ENCODE results near the gene GPR148.

GPR148 gene

DNA sequence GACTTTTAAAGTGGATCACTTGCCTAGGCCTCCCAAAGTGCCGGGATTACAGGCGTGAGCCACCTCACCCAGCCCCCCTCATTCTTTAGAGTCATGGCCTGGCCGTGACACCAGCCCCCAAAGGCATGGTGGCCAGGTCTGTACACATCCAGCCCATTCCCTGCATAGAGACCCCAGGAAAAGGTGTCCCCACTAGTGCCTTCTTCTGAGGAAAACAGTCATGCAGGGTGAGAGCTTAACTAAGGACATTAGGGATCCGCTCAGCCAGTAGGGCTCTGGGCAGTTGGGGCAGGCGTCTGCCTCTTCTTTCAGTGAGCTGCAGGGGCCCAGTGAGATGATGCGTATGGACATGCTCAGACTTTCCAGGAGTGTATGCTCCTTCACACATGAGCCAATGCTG lies 20.8 kb downstream of the GPR148 start:
- no peak for DNase-seq

DNA sequence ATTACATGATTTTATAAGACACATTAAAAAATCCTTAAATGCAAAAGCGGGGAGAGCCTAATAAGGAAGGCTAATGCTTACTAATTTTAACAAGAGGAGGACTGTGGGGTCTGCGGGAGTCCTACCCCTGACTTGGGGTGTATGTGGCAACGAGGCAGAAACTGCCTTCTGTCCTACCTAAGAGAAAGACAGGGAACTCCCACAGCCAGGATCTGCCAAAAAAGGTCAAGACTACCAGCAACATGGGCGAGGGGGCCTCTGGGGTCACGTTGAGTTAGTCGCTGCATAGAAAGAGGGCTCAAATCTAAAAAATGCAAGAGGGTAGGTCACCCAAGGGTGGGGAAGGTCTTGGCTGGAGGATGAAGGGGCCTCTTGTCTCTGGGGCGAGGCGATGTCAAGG lies 25.9 kb downstream of the GPR148 start:
- DNase-seq, result no peak

DNA sequence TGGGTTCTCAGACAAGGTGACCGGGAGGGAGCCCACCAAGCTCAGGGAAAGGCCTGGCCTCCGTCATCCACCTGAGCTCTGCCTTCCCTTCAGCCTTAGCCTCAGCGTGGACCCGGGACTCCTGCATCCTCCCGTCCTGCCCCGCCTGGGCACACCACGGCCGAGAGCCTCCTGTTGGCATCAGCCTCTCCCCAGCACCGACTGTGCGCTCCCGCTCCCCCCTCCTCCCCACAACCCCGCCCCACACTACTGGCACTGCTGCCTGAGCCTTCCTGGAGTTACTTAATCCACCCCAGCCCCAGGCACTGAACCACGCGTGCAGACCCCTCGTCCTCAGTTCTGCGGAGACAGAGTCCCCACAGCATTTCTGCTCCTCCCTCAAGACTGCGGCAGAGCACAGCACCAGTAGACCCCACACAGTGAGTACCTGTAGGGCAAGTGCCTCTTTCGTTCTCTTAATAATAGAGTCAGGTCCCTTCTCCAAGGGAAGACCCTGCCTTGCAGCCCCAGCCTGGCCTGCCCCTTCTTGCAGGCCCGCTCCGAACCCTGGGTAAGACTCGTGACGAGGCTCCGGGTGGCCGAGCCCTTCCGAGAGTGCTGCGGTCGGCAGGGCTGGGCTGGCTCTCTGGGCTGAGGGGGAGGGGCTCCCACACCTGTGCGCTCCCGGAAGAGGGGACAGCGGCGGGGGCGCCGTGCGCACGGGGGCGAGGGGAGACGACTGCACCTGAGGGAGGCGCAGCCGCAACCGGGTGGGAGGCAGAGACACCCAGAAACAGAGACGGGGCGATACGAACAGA lies 26.6 kb downstream of the GPR148 start, which contains the start of gene AMER3:
Gene AMER3, plus strand, starts transcription at position 285 of the 797 bp plus-strand sequence. CDS start 6,533 bp downstream, outside the sequence.
- DNase-seq, result peak; percentile 75

DNA sequence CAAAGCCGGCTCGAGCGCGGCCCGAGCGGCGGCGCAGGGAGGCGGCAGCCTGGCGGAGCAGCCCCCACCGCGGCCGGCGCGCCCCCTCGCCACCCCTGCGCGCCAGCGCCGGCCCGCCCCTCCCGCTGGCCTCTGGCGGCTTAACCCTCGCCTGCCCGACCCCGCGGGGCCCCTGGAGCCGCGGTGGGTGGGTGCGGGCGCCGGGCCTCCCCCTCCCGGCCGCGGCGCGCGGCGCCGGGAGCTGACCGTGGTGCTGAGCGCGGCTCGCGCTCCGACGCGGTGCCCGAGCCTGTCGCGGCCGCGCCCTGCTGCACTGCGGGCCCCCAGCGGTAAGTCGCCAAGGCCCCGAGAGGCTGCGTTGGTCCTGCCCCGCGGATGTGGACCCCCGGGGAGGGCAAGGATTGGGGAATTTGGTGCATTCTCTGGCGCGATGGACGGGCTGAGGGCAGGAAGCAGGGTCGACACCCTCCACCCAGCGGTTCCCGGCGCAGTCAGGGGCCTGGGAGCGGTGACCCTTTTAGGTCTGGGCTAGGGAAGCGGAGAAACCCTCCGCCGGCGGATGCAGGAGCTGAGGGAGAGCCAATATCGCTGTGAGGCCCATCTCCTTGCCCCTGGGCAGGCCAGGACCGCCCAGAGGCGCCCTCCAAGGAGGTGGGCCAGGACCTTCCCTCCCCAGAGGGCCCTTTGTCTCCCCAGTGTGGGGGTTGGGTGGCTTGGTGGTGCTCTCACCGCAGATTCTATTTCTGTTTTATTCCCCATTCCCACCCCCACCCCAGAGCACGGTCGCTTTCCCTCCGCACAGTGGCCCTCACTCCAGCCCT lies 27.4 kb downstream of the GPR148 start:
- DNase-seq, result no peak

DNA sequence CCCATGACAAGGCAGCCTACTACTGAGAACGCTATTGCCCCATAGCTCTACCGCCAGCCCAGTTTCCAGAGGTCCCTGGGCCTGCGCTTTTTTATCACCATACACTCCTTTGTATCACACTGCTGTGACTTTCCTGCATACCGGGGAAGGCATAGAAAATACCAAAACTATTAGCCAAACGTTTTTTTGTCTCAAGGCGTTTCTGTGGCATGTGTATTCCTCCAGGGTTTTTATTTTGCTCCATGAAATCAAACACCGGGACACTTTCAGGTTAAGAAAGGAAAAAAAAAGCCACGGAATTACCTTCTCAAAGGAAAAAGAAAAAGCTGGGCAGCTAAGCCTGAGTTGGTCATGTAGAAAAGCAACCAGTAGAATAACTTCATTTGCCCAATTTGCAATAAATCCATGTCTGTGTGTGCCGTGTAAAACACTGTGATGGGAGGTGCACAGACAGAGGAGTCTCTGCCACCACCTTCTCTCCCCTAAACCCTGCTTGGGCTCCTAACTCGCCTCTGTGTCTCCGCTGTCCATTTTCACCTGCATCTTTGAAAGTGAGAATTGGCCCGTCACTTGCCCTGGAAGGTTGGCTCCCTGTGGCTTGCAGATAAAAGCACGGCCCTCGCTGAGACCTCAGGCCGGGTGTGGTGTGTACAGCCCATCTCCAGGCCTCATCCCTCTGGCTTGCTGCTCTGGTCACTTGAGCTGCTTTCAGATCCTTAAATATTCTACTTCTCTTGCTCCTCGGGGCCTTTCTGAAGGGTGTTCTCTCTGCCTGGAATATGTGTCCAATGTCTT lies 28.2 kb downstream of the GPR148 start:
- DNase-seq, result peak; percentile 22

DNA sequence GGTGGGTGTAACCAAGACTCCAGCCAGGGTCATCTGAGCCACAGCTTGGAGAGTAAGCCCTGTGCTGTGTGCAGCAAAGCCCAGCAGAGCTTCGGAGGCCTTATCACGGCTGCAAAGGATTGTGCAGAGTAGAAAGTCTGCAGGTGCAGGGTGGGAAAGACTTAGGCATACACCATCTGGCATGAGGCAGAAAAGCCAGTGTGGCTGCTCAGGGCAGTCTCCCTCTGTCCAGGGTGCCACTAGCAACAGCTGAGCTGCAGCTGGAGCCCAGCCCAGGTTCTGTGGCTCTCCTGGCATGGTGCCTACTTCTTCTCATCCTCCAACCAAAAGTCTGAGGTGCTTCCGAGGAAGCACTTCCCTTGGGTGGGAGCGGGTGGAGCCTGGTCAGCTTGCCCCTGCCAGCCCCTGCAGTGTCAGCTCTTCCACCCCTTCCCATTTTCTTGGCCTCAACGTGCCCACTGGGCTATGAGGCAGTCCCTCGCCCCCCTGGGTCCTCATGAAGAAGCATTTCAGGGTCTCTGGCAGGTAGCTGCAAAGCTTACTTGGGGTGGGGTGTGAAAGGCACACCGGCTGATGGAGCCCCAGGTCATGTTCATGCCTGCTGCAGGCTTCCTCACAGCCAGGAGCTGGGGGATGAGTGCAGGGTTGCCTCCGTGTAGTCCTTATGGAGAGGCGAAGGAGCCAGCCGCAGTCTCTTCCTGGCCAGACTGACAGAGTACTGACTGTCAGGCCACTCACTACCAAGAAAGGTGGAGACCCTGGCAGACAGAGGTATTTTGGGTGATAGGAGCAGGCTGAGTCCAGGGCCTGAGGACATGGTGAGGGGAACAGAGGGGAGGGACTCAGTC lies 31.3 kb downstream of the GPR148 start:
- DNase-seq, result peak; percentile 45

DNA sequence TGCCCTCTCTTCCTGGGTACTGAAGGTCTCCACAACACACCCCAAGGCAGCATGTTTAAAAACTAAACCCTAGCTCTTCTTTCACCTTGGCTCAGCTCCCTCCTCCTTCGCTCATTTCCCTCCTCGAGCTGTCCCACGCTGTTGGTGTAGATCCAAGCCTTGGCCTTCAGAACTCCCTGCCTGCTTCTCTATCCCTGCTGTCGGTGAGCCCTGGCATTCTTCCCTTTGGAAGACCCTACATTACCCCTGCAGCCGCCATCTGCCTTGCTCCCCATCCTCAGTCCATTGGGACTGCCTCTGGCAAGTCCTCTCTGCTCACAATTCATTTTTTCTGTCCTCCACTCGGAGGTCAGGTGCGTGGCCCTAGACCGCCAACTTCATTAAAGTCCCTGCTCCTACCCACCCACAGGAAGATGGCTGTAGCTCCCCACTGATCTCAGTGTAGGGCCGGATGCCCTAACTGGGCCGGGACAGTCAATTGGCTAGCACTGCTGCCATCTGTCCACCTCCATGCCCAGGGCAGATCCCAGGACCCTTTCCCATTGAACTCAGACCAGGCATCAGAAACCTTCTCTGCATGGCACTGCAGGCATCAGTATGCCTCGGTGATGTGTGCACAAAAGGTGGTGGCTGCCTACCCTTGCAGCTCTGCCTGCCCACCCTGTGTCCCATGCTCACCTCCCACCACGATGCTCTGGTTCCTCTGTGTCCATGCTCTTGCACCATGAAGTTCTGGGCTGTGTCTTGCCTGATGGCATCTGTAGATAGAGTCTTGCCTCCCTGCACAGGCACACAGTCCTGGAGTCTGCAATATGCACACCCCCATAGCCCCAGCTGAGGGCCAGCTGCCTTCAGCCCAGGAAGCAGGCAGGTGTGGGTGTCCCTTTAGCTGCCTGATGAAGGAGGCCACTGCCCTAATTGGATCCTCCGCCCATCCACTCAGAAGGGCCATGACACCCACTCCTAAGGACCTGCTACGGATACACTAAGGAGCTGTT lies 32.2 kb downstream of the GPR148 start:
- no peak for DNase-seq

DNA sequence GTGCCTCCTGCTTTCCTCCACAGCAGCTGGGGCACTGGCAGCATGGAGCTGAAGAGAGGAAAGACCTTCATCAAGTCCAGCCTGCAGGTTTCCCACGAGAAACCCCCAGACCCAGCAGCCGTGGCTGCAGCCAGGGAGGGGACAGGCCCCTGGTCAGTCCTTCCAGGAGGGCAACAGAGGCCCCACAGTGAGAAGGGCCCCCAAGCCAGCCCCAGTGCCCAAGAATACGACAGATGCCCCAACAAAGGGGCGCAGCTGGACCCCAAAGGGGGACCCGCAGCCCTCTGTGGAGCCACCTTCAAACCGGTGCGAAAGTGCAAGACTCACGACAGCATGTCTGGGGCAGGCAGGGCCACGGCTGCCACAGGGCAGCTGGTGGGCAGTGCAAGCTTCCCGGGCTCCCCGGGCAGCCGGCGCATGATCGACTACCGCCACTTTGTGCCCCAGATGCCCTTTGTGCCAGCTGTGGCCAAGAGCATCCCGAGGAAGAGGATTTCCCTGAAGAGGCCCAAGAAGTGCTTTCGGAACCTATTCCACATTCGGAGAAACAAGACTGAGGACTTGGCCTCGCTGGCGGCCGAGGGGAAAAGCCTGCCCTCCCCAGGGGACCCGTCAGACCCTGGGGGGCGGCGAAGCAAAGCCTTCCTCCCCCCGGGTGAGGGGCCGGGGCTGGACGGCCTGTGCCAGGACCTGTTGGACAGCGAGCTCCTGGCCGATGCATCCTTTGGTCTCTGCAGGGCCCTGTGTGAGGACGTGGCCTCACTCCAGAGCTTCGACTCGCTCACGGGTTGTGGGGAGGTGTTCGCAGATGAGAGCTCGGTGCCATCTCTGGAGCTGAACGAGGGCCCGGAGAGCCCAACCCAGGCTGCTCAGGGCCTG lies 33.4 kb downstream of the GPR148 start:
- no peak for DNase-seq

DNA sequence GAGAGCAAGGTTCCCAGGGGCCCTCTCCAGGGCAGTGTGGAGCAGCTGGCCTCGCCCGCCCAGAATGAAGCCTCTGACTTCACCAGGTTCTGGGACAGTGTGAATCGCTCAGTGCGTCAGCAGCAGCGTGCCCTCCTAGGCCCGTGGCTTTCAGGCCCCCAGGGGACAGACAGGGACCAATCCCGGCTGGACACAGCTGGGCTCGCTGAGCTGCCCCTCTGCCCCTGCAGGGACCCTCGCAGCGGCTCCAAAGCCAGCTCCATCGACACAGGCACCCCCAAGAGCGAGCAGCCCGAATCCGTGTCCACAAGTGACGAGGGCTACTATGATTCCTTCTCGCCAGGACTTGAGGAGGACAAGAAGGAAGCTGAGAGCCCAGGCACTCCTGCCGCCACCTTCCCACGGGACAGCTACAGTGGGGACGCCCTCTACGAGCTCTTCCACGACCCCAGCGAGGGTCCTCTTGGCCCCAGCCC lies 34.1 kb downstream of the GPR148 start:
- DNase-seq, result no peak

DNA sequence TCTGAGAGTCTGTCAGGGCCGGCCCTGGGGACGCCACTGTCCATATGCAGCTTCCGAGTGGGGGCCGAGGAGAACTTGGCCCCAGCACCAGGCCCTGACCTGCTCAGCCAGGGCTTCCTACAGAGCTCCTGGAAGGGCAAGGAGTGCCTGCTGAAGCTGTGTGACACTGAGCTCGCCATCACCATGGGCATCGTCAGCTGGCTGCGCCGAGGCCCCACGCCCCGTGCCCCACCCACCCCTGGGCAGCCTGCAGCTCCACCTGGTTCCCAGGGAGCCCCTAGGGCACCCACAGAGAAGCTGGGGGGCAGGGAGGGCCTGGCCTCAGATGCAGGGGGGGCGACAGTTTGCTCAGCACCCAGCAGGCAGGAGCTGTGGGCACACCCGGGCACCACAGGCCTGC lies 34.5 kb downstream of the GPR148 start:
- no peak for DNase-seq

DNA sequence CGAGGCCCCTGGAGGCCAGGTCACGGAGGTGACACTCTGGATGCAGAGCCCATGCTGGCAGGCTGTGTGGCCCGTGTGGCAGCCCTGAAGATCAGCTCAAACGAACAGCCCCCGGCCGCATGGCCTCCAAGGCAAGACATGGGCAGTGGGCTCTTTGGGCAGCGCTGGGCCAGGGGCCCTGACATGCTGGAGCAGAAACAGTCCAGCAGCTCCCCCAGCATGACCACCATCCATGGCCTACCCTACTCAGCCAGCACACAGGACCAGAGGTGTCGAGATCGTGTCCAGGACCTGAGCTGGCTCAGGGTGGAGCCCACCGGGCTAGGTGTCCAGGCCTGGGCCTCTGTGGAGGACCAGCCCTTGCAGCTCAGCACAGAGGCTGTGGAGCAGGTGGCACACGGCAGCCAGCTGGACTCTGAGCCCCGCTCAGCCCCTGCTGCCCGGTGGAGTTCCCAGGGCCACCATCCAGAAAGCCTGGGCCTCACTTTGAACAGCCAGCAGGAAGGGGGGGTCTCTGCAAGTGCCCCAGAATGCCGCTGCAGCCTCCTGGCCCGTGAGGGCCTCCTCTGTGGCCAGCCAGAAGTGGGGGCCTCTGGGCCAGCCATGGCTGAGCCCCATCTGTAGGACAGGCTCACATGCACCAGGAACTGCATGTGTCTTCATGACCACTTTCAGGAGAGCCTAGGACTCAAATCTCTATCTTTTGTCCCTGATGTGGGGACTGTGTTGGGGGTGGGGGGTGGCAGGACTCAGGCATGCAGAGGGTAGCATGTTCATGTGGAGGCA lies 35.4 kb downstream of the GPR148 start:
- no peak for DNase-seq

DNA sequence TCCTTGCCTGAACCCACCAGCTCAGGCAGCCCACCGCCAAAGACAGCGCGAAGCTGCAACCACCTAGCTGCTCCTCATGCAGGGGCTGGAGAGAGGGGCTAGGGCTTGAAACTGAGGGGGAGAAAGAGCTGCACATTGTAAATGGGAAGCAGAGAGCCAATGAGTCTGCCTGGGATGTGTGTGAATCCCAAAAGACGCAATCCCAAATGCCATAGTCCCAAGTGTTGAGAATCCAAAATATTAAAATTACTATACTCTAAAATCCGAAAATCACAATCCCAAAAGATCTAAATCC lies 35.9 kb downstream of the GPR148 start:
- no peak for DNase-seq

DNA sequence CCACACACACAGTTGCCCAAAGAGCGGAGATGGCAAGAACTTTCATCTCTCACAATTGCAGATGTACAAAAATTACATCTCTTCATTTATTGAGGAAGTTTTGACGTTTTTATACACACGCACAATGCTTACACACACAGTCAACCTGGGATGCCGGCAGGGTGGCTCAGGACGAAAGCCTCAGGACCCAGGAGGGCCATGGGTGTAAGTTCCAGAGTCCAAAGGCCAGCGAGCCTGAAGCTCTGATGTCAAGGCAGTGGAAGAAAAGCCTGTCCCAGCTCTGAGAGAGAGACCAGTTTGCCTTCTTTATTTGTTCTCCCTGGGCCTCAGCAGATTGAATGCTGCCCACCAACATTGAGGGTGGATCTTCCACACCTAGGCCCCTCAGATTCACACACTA lies 36.6 kb downstream of the GPR148 start:
- DNase-seq, result no peak

DNA sequence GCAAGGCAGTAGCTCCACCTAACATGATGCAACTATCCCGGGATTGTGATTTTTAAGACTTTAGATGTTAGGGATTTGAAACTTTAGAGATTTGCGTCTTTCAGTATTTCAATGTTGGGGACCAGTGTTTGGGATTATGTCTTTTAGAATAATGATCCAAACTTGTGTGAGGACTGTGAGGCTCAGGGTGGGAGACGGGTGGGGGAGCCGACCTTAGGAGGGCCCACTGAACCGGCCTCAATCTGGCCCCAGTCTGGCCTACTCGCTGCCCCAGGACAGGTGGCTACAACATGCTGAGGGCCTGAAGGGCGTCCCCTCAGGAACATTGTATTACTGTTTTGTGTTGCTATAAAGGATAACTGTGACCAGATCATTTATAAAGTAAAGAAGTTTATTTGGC lies 37.2 kb downstream of the GPR148 start:
- no peak for DNase-seq

DNA sequence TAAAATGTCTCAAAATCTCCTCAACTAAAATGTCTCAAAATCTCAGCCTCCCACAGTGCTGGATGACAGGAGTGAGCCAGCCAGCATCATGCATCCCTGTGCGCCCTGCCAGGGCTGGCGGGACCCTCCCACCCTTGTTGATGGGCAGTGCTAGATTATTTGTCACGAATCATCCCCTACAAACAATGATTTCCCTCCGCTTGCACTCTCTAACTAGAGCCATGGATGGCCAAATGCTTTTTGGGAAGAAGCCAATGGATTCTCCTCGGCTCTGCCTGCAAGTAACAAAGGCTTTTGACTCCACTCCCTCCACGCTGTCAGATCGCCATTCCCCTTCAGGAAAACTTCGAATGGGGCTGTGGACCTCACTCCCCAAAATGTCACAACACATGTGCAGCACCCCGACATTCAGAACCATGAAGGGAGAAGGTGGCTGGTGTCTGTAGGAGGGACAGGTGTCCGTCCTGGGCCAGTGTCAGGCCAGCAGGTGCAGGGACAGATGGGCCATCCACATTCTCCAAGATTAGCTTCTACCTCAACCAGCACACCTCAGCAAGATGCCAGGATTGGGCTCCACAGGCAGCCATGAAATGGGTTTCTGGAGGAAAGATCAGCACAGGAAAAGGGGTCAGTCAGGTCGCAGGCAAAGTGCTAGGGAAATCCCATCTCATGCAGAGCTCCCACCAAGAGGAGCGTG lies 38.0 kb downstream of the GPR148 start:
- DNase-seq, result no peak

DNA sequence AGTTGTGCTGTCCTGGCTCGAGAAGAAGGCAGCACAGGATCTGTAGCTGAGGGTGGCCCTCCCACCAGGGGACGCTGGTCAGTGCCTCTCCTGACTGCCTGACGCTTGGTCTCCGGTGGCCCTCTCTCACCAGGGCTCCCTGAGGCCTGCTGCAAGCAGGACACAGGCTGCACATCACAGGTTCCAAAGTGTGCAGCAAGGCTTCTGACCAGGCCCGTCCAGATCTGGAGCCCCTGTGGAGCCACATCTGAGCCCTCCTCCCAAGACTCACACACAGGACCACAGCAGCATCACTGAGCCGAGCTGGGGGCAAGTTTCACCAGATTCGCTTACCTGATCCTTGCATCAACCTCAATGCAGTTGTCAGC lies 38.5 kb downstream of the GPR148 start:
- DNase-seq, result no peak

DNA sequence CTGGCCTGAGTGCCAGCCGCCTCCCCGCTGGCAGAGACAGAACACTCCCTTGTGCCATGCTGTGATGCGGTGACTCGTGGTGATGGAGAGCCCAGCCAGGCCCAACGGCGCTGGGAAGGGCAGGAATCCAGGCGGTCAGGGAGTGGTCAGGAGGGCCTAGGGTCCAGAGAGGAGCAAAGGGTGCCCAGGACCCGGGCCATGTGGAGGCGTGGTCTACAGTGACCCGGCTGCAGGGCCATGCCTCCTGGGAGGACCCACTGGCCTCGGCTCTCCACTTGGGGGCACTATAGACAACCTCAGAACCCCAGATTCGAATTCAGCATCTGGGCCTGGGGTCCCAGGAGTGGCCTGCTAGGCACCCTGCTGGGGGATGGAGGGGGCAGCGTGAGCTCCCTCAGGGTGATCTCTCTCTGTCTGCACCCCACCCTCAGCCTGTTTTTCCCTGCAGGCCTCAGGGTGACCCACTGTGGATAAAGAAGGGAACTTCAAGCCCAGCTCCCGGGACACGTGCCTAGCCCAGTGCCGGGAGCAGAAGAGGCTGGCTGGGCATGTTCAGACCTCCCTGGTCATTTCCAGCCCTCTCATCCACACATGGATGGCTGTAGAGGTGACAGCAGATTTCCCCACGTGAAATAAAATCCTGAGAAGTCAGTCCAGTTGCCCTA lies 39.5 kb downstream of the GPR148 start:
- no peak for DNase-seq

DNA sequence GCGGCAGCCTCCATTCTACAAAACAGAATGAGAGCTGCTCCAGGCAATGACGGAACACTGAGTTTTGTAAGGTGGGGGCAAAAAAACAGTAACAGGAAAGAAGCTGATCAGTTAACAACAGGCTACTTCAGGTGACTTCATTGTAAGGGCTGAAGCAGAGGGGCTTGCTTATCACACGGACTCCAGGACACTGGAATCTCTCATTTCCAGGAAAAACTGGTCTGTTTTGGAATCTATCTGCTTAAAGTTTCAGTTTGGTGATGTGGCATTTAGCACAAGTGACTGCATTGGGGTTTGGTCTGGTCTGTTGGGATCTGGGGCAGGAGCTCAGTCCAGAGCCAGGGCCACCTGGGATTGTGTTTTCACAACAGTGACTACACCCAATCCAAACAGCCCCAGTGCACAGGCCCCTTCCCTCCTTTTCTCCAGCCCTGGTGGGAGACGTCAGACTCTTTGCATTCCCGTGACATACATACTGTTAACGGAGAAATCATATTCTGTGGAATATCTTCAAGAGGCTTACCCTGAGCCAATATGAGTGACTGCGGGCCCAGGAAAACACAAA lies 40.6 kb downstream of the GPR148 start:
- DNase-seq, result no peak

All from NCI-H510A (cell line).